GM23338 (cell line): ENCODE results near the gene OAT. TPM values are rescaled to one million over a fixed set of nuclear protein-coding genes. Genes with fewer than 3 reads are reported as not detected.

ENCODE experiments used
- ATAC-seq: fragments of 200-7000 bp; cut with Tn5 transposase; 3 replicates; pipeline ENCODE4 v1.9.1; 2020
- DNase-seq: peaks from one replicate; pipeline ENCODE4 v3.0.0-alpha.2; 2015; ENCODE audit warnings: low spot score
- H2AFZ ChIP-seq: fragments of 200-600 bp; sonication (generic); 2 replicates; pipeline ENCODE4 v1.8.0; 2016; ENCODE audit warnings: antibody characterized with exemption, mild to moderate bottlenecking, moderate library complexity
- H3F3A ChIP-seq: fragments of 200-600 bp; sonication (generic); replicated peaks from 2 replicates; pipeline ENCODE4 v1.8.0; 2017; ENCODE audit warnings: antibody characterized with exemption, mixed run types, low read depth
- H3K27ac ChIP-seq: fragments of 200-600 bp; sonication (generic); 2 replicates; pipeline ENCODE4 v1.6.1; 2016; ENCODE audit warnings: low read depth
- H3K27me3 ChIP-seq: fragments of 200-600 bp; sonication (generic); 2 replicates; pipeline ENCODE4 v1.8.0; 2016; ENCODE audit warnings: mild to moderate bottlenecking, mixed run types, moderate library complexity; ENCODE audit not compliant: insufficient read depth
- H3K36me3 ChIP-seq: fragments of 200-600 bp; sonication (generic); 2 replicates; pipeline ENCODE4 v1.8.0; 2016; ENCODE audit warnings: mild to moderate bottlenecking; ENCODE audit not compliant: insufficient read depth
- H3K4me1 ChIP-seq: fragments of 200-600 bp; sonication (generic); 2 replicates; pipeline ENCODE4 v1.8.0; 2016; ENCODE audit warnings: mild to moderate bottlenecking, moderate library complexity; ENCODE audit not compliant: insufficient read depth
- H3K4me2 ChIP-seq: fragments of 200-600 bp; sonication (generic); 2 replicates; pipeline ENCODE4 v1.7.1; 2017; ENCODE audit warnings: mixed run types
- H3K4me3 ChIP-seq: fragments of 200-600 bp; sonication (generic); 2 replicates; pipeline ENCODE4 v1.6.1; 2016; ENCODE audit warnings: mixed run types
- H3K79me2 ChIP-seq: fragments of 200-600 bp; sonication (generic); replicated peaks from 2 replicates; pipeline ENCODE4 v1.8.0; 2017; ENCODE audit warnings: mild to moderate bottlenecking; ENCODE audit not compliant: insufficient read depth
- H3K9me2 ChIP-seq: fragments of 200-600 bp; sonication (generic); 2 replicates; pipeline ENCODE4 v1.8.0; 2017; ENCODE audit not compliant: insufficient read depth
- H4K20me1 ChIP-seq: fragments of 200-600 bp; sonication (generic); replicated peaks from 2 replicates; pipeline ENCODE4 v1.8.0; 2017; ENCODE audit warnings: mild to moderate bottlenecking; ENCODE audit not compliant: insufficient read depth
- H3K27ac Mint-ChIP-seq: 2 replicates; pipeline ENCODE4 v1.8.0; 2020; ENCODE audit warnings: inconsistent platforms, mild to moderate bottlenecking, moderate library complexity, mixed read lengths
- H3K27me3 Mint-ChIP-seq: 3 replicates; pipeline ENCODE4 v1.8.0; 2022; ENCODE audit warnings: low read depth, mild to moderate bottlenecking, moderate library complexity, mixed read lengths, inconsistent platforms; ENCODE audit not compliant: insufficient read depth, poor library complexity
- H3K36me3 Mint-ChIP-seq: 3 replicates; pipeline ENCODE4 v1.8.0; 2021; ENCODE audit warnings: low read depth, mild to moderate bottlenecking, inconsistent platforms, moderate library complexity, mixed read lengths
- H3K4me1 Mint-ChIP-seq: 3 replicates; pipeline ENCODE4 v1.8.0; 2020; ENCODE audit warnings: mild to moderate bottlenecking, inconsistent platforms, mixed read lengths
- H3K4me3 Mint-ChIP-seq: 3 replicates; pipeline ENCODE4 v1.8.0; 2021; ENCODE audit warnings: moderate library complexity, mild to moderate bottlenecking, inconsistent platforms, mixed read lengths
- H3K9me3 Mint-ChIP-seq: 3 replicates; pipeline ENCODE4 v1.8.0; 2020; ENCODE audit warnings: moderate library complexity, mild to moderate bottlenecking, inconsistent platforms, mixed read lengths
- CREB1 ChIP-seq: fragments of 250-450 bp; sonication (Bioruptor Pico); IDR thresholded peaks from 2 replicates; pipeline ENCODE4 v1.5.0; 2020; ENCODE audit warnings: low read depth, mild to moderate bottlenecking, moderate library complexity
- CTCF ChIP-seq, 2 experiments: fragments of 200-600 bp in 1 of 2; sonication (generic) in 1 of 2; conservative IDR thresholded peaks; 2 replicates each; pipeline versions ENCODE4 v1.5.1 to v1.6.1; 2016 to 2017; ENCODE audit warnings: antibody characterized with exemption in 2 of 2, low read depth in 2 of 2, mild to moderate bottlenecking in 2 of 2, moderate library complexity in 1 of 2
- ETS1 ChIP-seq: IDR thresholded peaks from 2 replicates; pipeline ENCODE4 v1.6.1; 2016; ENCODE audit warnings: antibody characterized with exemption
- EZH2 ChIP-seq: fragments of 200-600 bp; sonication (generic); IDR thresholded peaks from one replicate; pipeline ENCODE4 v1.8.0; 2017; ENCODE audit warnings: antibody characterized with exemption, mild to moderate bottlenecking, low read depth; ENCODE audit not compliant: unreplicated experiment
- EZH2phosphoT487 ChIP-seq: fragments of 200-600 bp; sonication (generic); IDR thresholded peaks from one replicate; pipeline ENCODE4 v1.8.1; 2018; ENCODE audit warnings: antibody characterized with exemption; ENCODE audit not compliant: unreplicated experiment
- JUNB ChIP-seq: IDR thresholded peaks from one replicate; pipeline ENCODE4 v1.6.1; 2016; ENCODE audit warnings: antibody characterized with exemption; ENCODE audit not compliant: unreplicated experiment
- NANOG ChIP-seq: IDR thresholded peaks from 2 replicates; pipeline ENCODE4 v1.6.1; 2016; ENCODE audit warnings: antibody characterized with exemption, borderline replicate concordance
- POLR2AphosphoS5 ChIP-seq: IDR thresholded peaks from 2 replicates; pipeline ENCODE4 v1.6.1; 2016; ENCODE audit warnings: antibody characterized with exemption, low read depth
- ZNF114 ChIP-seq: fragments of 250-450 bp; sonication (Bioruptor Pico); IDR thresholded peaks from 2 replicates; pipeline ENCODE4 v1.5.0; 2020; ENCODE audit warnings: mild to moderate bottlenecking, moderate library complexity
- ZNF331 ChIP-seq: fragments of 250-450 bp; sonication (Bioruptor Pico); IDR thresholded peaks from 2 replicates; pipeline ENCODE4 v1.5.0; 2020; ENCODE audit warnings: low read depth, mild to moderate bottlenecking, moderate library complexity
- polyA plus RNA-seq: library from polyadenylated mRNA; unstranded; fragments of >200 nt; fragmentation: Nextera tagmentation; extraction: Ambion mirVana; gene quantifications from 2 replicates; pipeline ENCODE4 v1.2.1, GENCODE V29; 2016
- total RNA-seq: library from RNA; depleted of rRNA; stranded (reverse); fragments of >200 nt; shearing (Covaris generic); gene quantifications from 2 replicates; pipeline ENCODE4 v1.2.3, GENCODE V29; 2014
- TF ChIP-seq, protein P1 (sequence below): fragments of 250-450 bp; sonication (Bioruptor Pico); IDR thresholded peaks from 2 replicates; pipeline ENCODE4 v1.5.0; 2020; ENCODE audit warnings: mild to moderate bottlenecking, moderate library complexity

OAT gene
- total and polyA plus RNA-seq, 2 experiments from 2014 or later, result 131 to 139 TPM

GRCh38 chr10:124459395-124459794, 40.7 kb upstream of the OAT start (continued):
- TF ChIP-seq JUNB, result no peak
- TF ChIP-seq, protein P1, sequence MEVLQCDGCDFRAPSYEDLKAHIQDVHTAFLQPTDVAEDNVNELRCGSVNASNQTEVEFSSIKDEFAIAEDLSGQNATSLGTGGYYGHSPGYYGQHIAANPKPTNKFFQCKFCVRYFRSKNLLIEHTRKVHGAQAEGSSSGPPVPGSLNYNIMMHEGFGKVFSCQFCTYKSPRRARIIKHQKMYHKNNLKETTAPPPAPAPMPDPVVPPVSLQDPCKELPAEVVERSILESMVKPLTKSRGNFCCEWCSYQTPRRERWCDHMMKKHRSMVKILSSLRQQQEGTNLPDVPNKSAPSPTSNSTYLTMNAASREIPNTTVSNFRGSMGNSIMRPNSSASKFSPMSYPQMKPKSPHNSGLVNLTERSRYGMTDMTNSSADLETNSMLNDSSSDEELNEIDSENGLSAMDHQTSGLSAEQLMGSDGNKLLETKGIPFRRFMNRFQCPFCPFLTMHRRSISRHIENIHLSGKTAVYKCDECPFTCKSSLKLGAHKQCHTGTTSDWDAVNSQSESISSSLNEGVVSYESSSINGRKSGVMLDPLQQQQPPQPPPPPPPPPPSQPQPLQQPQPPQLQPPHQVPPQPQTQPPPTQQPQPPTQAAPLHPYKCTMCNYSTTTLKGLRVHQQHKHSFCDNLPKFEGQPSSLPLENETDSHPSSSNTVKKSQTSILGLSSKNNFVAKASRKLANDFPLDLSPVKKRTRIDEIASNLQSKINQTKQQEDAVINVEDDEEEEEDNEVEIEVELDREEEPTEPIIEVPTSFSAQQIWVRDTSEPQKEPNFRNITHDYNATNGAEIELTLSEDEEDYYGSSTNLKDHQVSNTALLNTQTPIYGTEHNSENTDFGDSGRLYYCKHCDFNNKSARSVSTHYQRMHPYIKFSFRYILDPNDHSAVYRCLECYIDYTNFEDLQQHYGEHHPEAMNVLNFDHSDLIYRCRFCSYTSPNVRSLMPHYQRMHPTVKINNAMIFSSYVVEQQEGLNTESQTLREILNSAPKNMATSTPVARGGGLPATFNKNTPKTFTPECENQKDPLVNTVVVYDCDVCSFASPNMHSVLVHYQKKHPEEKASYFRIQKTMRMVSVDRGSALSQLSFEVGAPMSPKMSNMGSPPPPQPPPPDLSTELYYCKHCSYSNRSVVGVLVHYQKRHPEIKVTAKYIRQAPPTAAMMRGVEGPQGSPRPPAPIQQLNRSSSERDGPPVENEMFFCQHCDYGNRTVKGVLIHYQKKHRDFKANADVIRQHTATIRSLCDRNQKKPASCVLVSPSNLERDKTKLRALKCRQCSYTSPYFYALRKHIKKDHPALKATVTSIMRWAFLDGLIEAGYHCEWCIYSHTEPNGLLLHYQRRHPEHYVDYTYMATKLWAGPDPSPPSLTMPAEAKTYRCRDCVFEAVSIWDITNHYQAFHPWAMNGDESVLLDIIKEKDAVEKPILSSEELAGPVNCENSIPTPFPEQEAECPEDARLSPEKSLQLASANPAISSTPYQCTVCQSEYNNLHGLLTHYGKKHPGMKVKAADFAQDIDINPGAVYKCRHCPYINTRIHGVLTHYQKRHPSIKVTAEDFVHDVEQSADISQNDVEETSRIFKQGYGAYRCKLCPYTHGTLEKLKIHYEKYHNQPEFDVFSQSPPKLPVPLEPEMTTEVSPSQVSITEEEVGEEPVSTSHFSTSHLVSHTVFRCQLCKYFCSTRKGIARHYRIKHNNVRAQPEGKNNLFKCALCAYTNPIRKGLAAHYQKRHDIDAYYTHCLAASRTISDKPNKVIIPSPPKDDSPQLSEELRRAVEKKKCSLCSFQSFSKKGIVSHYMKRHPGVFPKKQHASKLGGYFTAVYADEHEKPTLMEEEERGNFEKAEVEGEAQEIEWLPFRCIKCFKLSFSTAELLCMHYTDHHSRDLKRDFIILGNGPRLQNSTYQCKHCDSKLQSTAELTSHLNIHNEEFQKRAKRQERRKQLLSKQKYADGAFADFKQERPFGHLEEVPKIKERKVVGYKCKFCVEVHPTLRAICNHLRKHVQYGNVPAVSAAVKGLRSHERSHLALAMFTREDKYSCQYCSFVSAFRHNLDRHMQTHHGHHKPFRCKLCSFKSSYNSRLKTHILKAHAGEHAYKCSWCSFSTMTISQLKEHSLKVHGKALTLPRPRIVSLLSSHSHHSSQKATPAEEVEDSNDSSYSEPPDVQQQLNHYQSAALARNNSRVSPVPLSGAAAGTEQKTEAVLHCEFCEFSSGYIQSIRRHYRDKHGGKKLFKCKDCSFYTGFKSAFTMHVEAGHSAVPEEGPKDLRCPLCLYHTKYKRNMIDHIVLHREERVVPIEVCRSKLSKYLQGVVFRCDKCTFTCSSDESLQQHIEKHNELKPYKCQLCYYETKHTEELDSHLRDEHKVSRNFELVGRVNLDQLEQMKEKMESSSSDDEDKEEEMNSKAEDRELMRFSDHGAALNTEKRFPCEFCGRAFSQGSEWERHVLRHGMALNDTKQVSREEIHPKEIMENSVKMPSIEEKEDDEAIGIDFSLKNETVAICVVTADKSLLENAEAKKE (CRISPR knock-in tag), result no peak
- TF ChIP-seq NANOG, result no peak
- no peak for TF ChIP-seq POLR2AphosphoS5

- H3K27ac ChIP-seq, result no peak overlapping the region
- DNase-seq, result no peak
- peaks cover 56% of the 10 kb centered on the region for H3K4me1 Mint-ChIP-seq
- H2AFZ ChIP-seq, result no peak overlapping the region; the same call in 1 of the 2 replicates
- peak overlapping the region; percentile 4; the same call in 1 of the 2 replicates for H3K4me2 ChIP-seq
- H4K20me1 ChIP-seq, result no peaks in the 10 kb centered on the region
- H3K27me3 ChIP-seq, result no peaks in the 10 kb centered on the region
- no peaks in the 10 kb centered on the region for H3K9me3 Mint-ChIP-seq
- H3K27ac Mint-ChIP-seq, result no peak overlapping the region
- H3K36me3 ChIP-seq, result peaks cover 4% of the 10 kb centered on the region; the same call in 1 of the 2 replicates
- peaks cover 56% of the 10 kb centered on the region for H3K4me1 ChIP-seq
- no peak for ATAC-seq
- peaks cover 4% of the 10 kb centered on the region; the same call in 1 of the 2 replicates for H3F3A ChIP-seq
- no peak overlapping the region for H3K4me3 ChIP-seq
- H3K79me2 ChIP-seq, result peaks cover 8% of the 10 kb centered on the region; the same call in 1 of the 2 replicates
- peaks cover 7% of the 10 kb centered on the region for H3K36me3 Mint-ChIP-seq
- H3K9me2 ChIP-seq, result no peaks in the 10 kb centered on the region
- H3K27me3 Mint-ChIP-seq, result peaks cover 10% of the 10 kb centered on the region
- H3K4me3 Mint-ChIP-seq, result no peak overlapping the region
- TF ChIP-seq CREB1 (CRISPR knock-in tag), result no peak
- TF ChIP-seq ZNF331, result no peak
- no peak for TF ChIP-seq POLR2AphosphoS5
- TF ChIP-seq EZH2phosphoT487, result no peak
- no peak for TF ChIP-seq JUNB
- no peak for TF ChIP-seq ZNF114 (CRISPR knock-in tag)
- no peak for TF ChIP-seq EZH2
- no peak for TF ChIP-seq CTCF (conservative IDR thresholded peaks at IDR 0.05; ENCODE audit: low read depth in 2 of 2)
- TF ChIP-seq ETS1, result no peak
Measured at GRCh38 chr10:124458889-124459288, 40.2 kb upstream of the OAT start.
